Thyroid gland (tissue), 4 donors: ENCODE measurements around the gene ADAMTS15. TPM values are rescaled to one million over a fixed set of nuclear protein-coding genes. Genes with fewer than 3 reads are reported as not detected.

Source experiments
- DNase-seq, 2 donors: peaks; one replicate each; pipeline ENCODE4 v3.0.0-alpha.2; 2019
- H3K27ac ChIP-seq, 3 donors: fragments of 200-600 bp; sonication (generic); 1 replicate in 2 of 3; 2 replicates in 1 of 3; pipeline ENCODE4 v1.5.1; 2016 to 2019; ENCODE audit warnings: mild to moderate bottlenecking in 1 of 3, moderate library complexity in 1 of 3
- H3K27me3 ChIP-seq: fragments of 200-600 bp; sonication (generic); one replicate; pipeline ENCODE4 v1.5.1; 2019
- H3K36me3 ChIP-seq, 2 donors: fragments of 200-600 bp; sonication (generic); one replicate each; pipeline ENCODE4 v1.5.1; 2016 to 2019
- H3K4me1 ChIP-seq, 2 donors: fragments of 200-600 bp; sonication (generic); one replicate each; pipeline ENCODE4 v1.5.1; 2017 to 2019
- H3K4me3 ChIP-seq, 3 donors: fragments of 200-600 bp; sonication (generic); replicated peaks in 1 of 3; 1 replicate in 2 of 3; 2 replicates in 1 of 3; pipeline ENCODE4 v1.5.1; 2016; ENCODE audit warnings: mild to moderate bottlenecking in 1 of 3
- H3K9me3 ChIP-seq: fragments of 200-600 bp; sonication (generic); one replicate; pipeline ENCODE4 v1.5.1; 2017
- CTCF ChIP-seq, 6 experiments: fragments of 200-600 bp in 3 of 6; fragments of 450-650 bp in 3 of 6; sonication (generic) in 3 of 6; IDR thresholded peaks; one replicate each; pipeline ENCODE4 v1.5.1; 2016 to 2019; ENCODE audit warnings: antibody characterized with exemption in 6 of 6, mild to moderate bottlenecking in 2 of 6, inconsistent platforms in 1 of 6, moderate library complexity in 1 of 6
- POLR2A ChIP-seq, 2 donors: fragments of 450-650 bp; IDR thresholded peaks; one replicate each; pipeline ENCODE4 v1.6.1; 2017; ENCODE audit warnings: antibody characterized with exemption in 2 of 2, mild to moderate bottlenecking in 2 of 2, moderate library complexity in 1 of 2
- WGBS, 2 donors: methylation state at CpG; one replicate each; pipeline ENCODE4 v1.1.5; 2017; 5-methylcytosine and 5-hydroxymethylcytosine counted together
- intact Hi-C: fragments of 100-400 bp; cut with DNase I; formaldehyde crosslinking; loops from one replicate; pipeline ENCODE4 v1.15.1; 2023
- total RNA-seq, 4 donors: library from RNA; depleted of rRNA; stranded (reverse); fragments of >200 nt; gene quantifications; one replicate each; pipeline ENCODE4 v1.2.3, GENCODE V29; 2016

ADAMTS15 gene
- total RNA-seq, 4 donors from 2014 or later = 11.2 to 29.2 (median 23.5) TPM

- WGBS, 2 donors = 79 to 93% methylated on average over 3 of the region's 3 CpGs
- TF ChIP-seq POLR2A (IDR thresholded peaks at IDR 0.05) (no peak), CTCF (IDR thresholded peaks at IDR 0.05) (no peak)
- H3K27ac ChIP-seq = peak overlapping the region in 2 of 3 donors; percentile 44 to 62
- no peaks in the 10 kb centered on the region for H3K27me3 ChIP-seq
- H3K4me3 ChIP-seq = no peak overlapping the region
- H3K9me3 ChIP-seq = no peaks in the 10 kb centered on the region
- H3K36me3 ChIP-seq = no peaks in the 10 kb centered on the region
- peaks cover 33 to 37% of the 10 kb centered on the region in 2 donors for H3K4me1 ChIP-seq
- no peak for DNase-seq
- intact Hi-C loops = loop anchor here (10.0 kb wide), 1 partner anchor 79 kb away; no protein-coding TSS in a partner anchor
These were observed 7.8 kb downstream of the ADAMTS15 start for GRCh38 chr11:130456286-130456685.

GRCh38 chr11:130457623-130458409, 9.4 kb downstream of the ADAMTS15 start:
- peaks cover 9 to 13% of the 10 kb centered on the region in 2 donors for H3K36me3 ChIP-seq
- no peak for DNase-seq
- TF ChIP-seq CTCF (IDR thresholded peaks at IDR 0.05) (no peak), POLR2A (IDR thresholded peaks at IDR 0.05) (no peak)
- peaks cover 26 to 29% of the 10 kb centered on the region in 2 donors for H3K4me1 ChIP-seq
- 73 to 81% methylated on average over 20 of the region's 20 CpGs for WGBS, 2 donors
- no peak overlapping the region for H3K4me3 ChIP-seq
- no peaks in the 10 kb centered on the region for H3K9me3 ChIP-seq
- H3K27ac ChIP-seq = no peak overlapping the region
- intact Hi-C loops = loop anchor here (10.0 kb wide), 1 partner anchor 77 kb away; no protein-coding TSS in a partner anchor
- no peaks in the 10 kb centered on the region for H3K27me3 ChIP-seq

GRCh38 chr11:130458410-130458729, 9.9 kb downstream of the ADAMTS15 start:
- peaks cover 14 to 18% of the 10 kb centered on the region in 2 donors for H3K36me3 ChIP-seq
- H3K4me1 ChIP-seq = peaks cover 26 to 29% of the 10 kb centered on the region in 2 donors
- H3K27ac ChIP-seq = no peak overlapping the region
- H3K9me3 ChIP-seq = no peaks in the 10 kb centered on the region
- TF ChIP-seq CTCF (IDR thresholded peaks at IDR 0.05) = no peak
- TF ChIP-seq POLR2A (IDR thresholded peaks at IDR 0.05) = no peak
- no peaks in the 10 kb centered on the region for H3K27me3 ChIP-seq
- intact Hi-C loops = loop anchor here (10.0 kb wide), 1 partner anchor 76 kb away; no protein-coding TSS in a partner anchor
- no peak for DNase-seq
- H3K4me3 ChIP-seq = no peak overlapping the region
- 85 to 90% methylated on average over 4 of the region's 4 CpGs for WGBS, 2 donors

GRCh38 chr11:130459521-130459920, 11.1 kb downstream of the ADAMTS15 start:
- TF ChIP-seq CTCF (IDR thresholded peaks at IDR 0.05) = no peak
- no peak for TF ChIP-seq POLR2A (IDR thresholded peaks at IDR 0.05)
- no peak overlapping the region for H3K27ac ChIP-seq
- H3K36me3 ChIP-seq = peaks cover 21 to 29% of the 10 kb centered on the region in 2 donors
- no peak overlapping the region for H3K4me3 ChIP-seq
- no peaks in the 10 kb centered on the region for H3K9me3 ChIP-seq
- no peak for DNase-seq
- 85 to 87% methylated on average over 6 to 7 of the region's 7 CpGs for WGBS, 2 donors
- peaks cover 19 to 22% of the 10 kb centered on the region in 2 donors for H3K4me1 ChIP-seq
- intact Hi-C loops = loop anchor here (10.0 kb wide), 1 partner anchor 75 kb away; no protein-coding TSS in a partner anchor
- H3K27me3 ChIP-seq = no peaks in the 10 kb centered on the region
